ENCODE data around the gene IMMP2L.

- no peak for TF ChIP-seq CTCF (IDR thresholded peaks at IDR 0.05)
- TF ChIP-seq POLR2A (IDR thresholded peaks at IDR 0.05), result no peak
Measured at GRCh38 chr7:111343017-111343416, 219.3 kb downstream of the IMMP2L start.

Measured in right lobe of liver (tissue), 4 donors.